HepG2 (cell line): ENCODE measurements around the gene SMAP2. TPM values are rescaled to one million over a fixed set of nuclear protein-coding genes. Genes with fewer than 3 reads are reported as not detected.

Source experiments
- CEBPB ChIP-seq: IDR thresholded peaks from 2 replicates; pipeline ENCODE4 v1.6.1; 2011; ENCODE audit warnings: low read depth, low read length, improper control_type of control experiment, borderline replicate concordance
- EP300 ChIP-seq, 3 experiments: sonication (generic) in 1 of 3; formaldehyde crosslinking in 1 of 3; IDR thresholded peaks; 2 replicates each; pipeline versions ENCODE4 v1.5.1 to v1.6.1; 2011 to 2020; ENCODE audit warnings: low read depth in 2 of 3, low read length in 2 of 3, borderline replicate concordance in 1 of 3, improper control_type of control experiment in 1 of 3, mild to moderate bottlenecking in 1 of 3, missing genetic modification reagents in 1 of 3, moderate library complexity in 1 of 3
- FOSL2 ChIP-seq: sonication (generic); formaldehyde crosslinking; IDR thresholded peaks from 2 replicates; pipeline ENCODE4 v1.4.0; 2020; ENCODE audit warnings: missing genetic modification reagents
- KLF12 ChIP-seq: sonication (generic); formaldehyde crosslinking; IDR thresholded peaks from 2 replicates; pipeline ENCODE4 v1.4.0; 2020; ENCODE audit warnings: missing genetic modification reagents, borderline replicate concordance
- LRRFIP1 ChIP-seq: sonication (generic); formaldehyde crosslinking; conservative IDR thresholded peaks from 2 replicates; pipeline ENCODE4 v1.4.0; 2020; ENCODE audit warnings: missing genetic modification reagents
- MEF2D ChIP-seq: sonication (generic); formaldehyde crosslinking; IDR thresholded peaks from 2 replicates; pipeline ENCODE4 v1.5.1; 2020; ENCODE audit warnings: mild to moderate bottlenecking, missing genetic modification reagents
- SIX1 ChIP-seq: sonication (generic); formaldehyde crosslinking; IDR thresholded peaks from 2 replicates; pipeline ENCODE4 v1.4.0; 2020; ENCODE audit warnings: missing genetic modification reagents, borderline replicate concordance
- SP2 ChIP-seq: sonication (generic); formaldehyde crosslinking; IDR thresholded peaks from 2 replicates; pipeline ENCODE4 v1.5.1; 2020; ENCODE audit warnings: mild to moderate bottlenecking, missing genetic modification reagents
- THRA ChIP-seq: sonication (generic); formaldehyde crosslinking; IDR thresholded peaks from 2 replicates; pipeline ENCODE4 v1.4.0; 2020; ENCODE audit warnings: missing genetic modification reagents, borderline replicate concordance
- ZBTB21 ChIP-seq: sonication (generic); formaldehyde crosslinking; IDR thresholded peaks from 2 replicates; pipeline ENCODE4 v1.4.0; 2020; ENCODE audit warnings: missing genetic modification reagents
- ZHX2 ChIP-seq, 2 experiments: sonication (generic) in 1 of 2; formaldehyde crosslinking in 1 of 2; IDR thresholded peaks; 2 replicates each; pipeline versions ENCODE4 v1.6.1 to v1.9.0; 2014 to 2022; ENCODE audit warnings: antibody characterized with exemption in 1 of 2, borderline replicate concordance in 1 of 2, inconsistent platforms in 1 of 2, low read depth in 1 of 2, missing genetic modification reagents in 1 of 2
- ZNF124 ChIP-seq: sonication (generic); formaldehyde crosslinking; IDR thresholded peaks from 2 replicates; pipeline ENCODE4 v1.4.0; 2020; ENCODE audit warnings: missing genetic modification reagents
- ZNF224 ChIP-seq: sonication (generic); formaldehyde crosslinking; IDR thresholded peaks from 2 replicates; pipeline ENCODE4 v1.5.0; 2020; ENCODE audit warnings: mild to moderate bottlenecking, missing genetic modification reagents
- ZNF891 ChIP-seq: sonication (generic); formaldehyde crosslinking; IDR thresholded peaks from 2 replicates; pipeline ENCODE4 v1.5.0; 2020; ENCODE audit warnings: mild to moderate bottlenecking, missing genetic modification reagents
- ZSCAN9 ChIP-seq: IDR thresholded peaks from 2 replicates; pipeline ENCODE4 v1.6.1; 2016; ENCODE audit warnings: borderline replicate concordance
- polyA plus RNA-seq, 8 experiments: library from polyadenylated mRNA; depleted of rRNA in 3 of 8; stranded (reverse) in 7 of 8; unstranded in 1 of 8; fragments of >200 nt; fragmentation: Illumina TruSeq in 4 of 8; extraction: Trizol in 4 of 8; gene quantifications; 2 replicates each; pipeline versions ENCODE4 v1.2.1 to v1.2.3, GENCODE V29; 2011 to 2016; ENCODE audit warnings: low read depth in 4 of 8, missing spikeins in 1 of 8, mixed read lengths in 1 of 8; ENCODE audit not compliant: insufficient read depth in 1 of 8
- total RNA-seq, 5 experiments: library from RNA; depleted of rRNA; stranded (reverse); fragments of >200 nt; fragmentation: Illumina TruSeq; extraction: Trizol; gene quantifications; 2 replicates each; pipeline ENCODE4 v1.2.3, GENCODE V29; 2016; ENCODE audit warnings: low read depth in 1 of 5

SMAP2 gene
- total and polyA plus RNA-seq, 2 of the 13 experiments (the other 11 are each of a cell fraction or from before 2014, with no cell fraction given): 19.0 to 22.3 TPM

- peak; percentile 11; the same call in 1 of the 2 replicates for TF ChIP-seq ZHX2 (IDR thresholded peaks at IDR 0.05; ENCODE audit: low read depth)
- TF ChIP-seq ZHX2 (CRISPR knock-in tag; IDR thresholded peaks at IDR 0.05; ENCODE audit: borderline replicate concordance): no peak
- peak; percentile 85 for TF ChIP-seq MEF2D (CRISPR knock-in tag)
- 0 out of 2 replicates have a peak, but pooled peaks have one; percentile 32 for TF ChIP-seq ZBTB21 (CRISPR knock-in tag)
- TF ChIP-seq ZNF891 (CRISPR knock-in tag): no peak
- peak; percentile 87 for TF ChIP-seq THRA (CRISPR knock-in tag)
- peak; percentile 62; the same call in 1 of the 2 replicates for TF ChIP-seq FOSL2
- TF ChIP-seq SIX1 (CRISPR knock-in tag): peak; percentile 42; the same call in 1 of the 2 replicates
- peak; percentile 91 for TF ChIP-seq CEBPB
- TF ChIP-seq ZNF224 (CRISPR knock-in tag): 0 out of 2 replicates have a peak, but pooled peaks have one; percentile 48
- TF ChIP-seq ZSCAN9 (CRISPR knock-in tag): peak; percentile 59; the same call in 1 of the 2 replicates
- TF ChIP-seq EP300 (IDR thresholded peaks at IDR 0.05; ENCODE audit: low read depth in 2 of 2, low read length in 2 of 2): peak; percentile 30 to 72; a peak in 3 of 4 replicates
- peak; percentile 40; the same call in 1 of the 2 replicates for TF ChIP-seq EP300 (CRISPR knock-in tag; IDR thresholded peaks at IDR 0.05; ENCODE audit: borderline replicate concordance)
- TF ChIP-seq KLF12: peak; percentile 57; the same call in 1 of the 2 replicates
- TF ChIP-seq SP2 (CRISPR knock-in tag): peak; percentile 61
- no peak for TF ChIP-seq LRRFIP1
- no peak; the same call in 1 of the 2 replicates for TF ChIP-seq ZNF124
These were observed 48.2 kb downstream of the SMAP2 start (continued) for GRCh38 chr1:40421431-40422384.
